Karpas-422 (cell line): ENCODE results near the gene TMEM132A. TPM values are rescaled to one million over a fixed set of nuclear protein-coding genes. Genes with fewer than 3 reads are reported as not detected.
A peak's percentile ranks its signal among the peaks of the same experiment; 100 is the strongest.
"Not testable (repeated sequence)": the region's sequence is repeated elsewhere in the genome, so short reads cannot be mapped to it uniquely, and the experiment has no call there.

Experiments
- DNase-seq: peaks from one replicate; pipeline ENCODE4 v3.0.0-alpha.2; 2015
- H2AFZ ChIP-seq: fragments of 200-600 bp; sonication (generic); 2 replicates; pipeline ENCODE4 v1.6.1; 2014; ENCODE audit warnings: antibody characterized with exemption, low read length, mixed read lengths
- H3K27ac ChIP-seq: fragments of 200-600 bp; sonication (generic); 2 replicates; pipeline ENCODE4 v1.5.1; 2014; ENCODE audit warnings: mild to moderate bottlenecking, low read length, moderate library complexity
- H3K27me3 ChIP-seq: fragments of 200-600 bp; sonication (generic); 2 replicates; pipeline ENCODE4 v1.6.1; 2014; ENCODE audit warnings: low read length, mixed read lengths
- H3K36me3 ChIP-seq: fragments of 200-600 bp; sonication (generic); 2 replicates; pipeline ENCODE4 v1.6.1; 2014; ENCODE audit warnings: low read length, mixed read lengths; ENCODE audit not compliant: insufficient read depth
- H3K4me1 ChIP-seq: fragments of 200-600 bp; sonication (generic); 2 replicates; pipeline ENCODE4 v1.6.1; 2014; ENCODE audit warnings: mild to moderate bottlenecking, low read length, mixed read lengths
- H3K4me2 ChIP-seq: fragments of 200-600 bp; sonication (generic); 2 replicates; pipeline ENCODE4 v1.6.1; 2014; ENCODE audit warnings: low read length, low read depth, mild to moderate bottlenecking; ENCODE audit not compliant: poor library complexity, severe bottlenecking
- H3K4me3 ChIP-seq: fragments of 200-600 bp; sonication (generic); 2 replicates; pipeline ENCODE4 v1.5.1; 2014; ENCODE audit warnings: mild to moderate bottlenecking, antibody characterized with exemption, low read length, mixed read lengths
- H3K79me2 ChIP-seq: fragments of 200-600 bp; sonication (generic); 2 replicates; pipeline ENCODE4 v1.6.1; 2014; ENCODE audit warnings: mild to moderate bottlenecking, low read length, mixed read lengths
- H3K9ac ChIP-seq: fragments of 200-600 bp; sonication (generic); 2 replicates; pipeline ENCODE4 v1.6.0; 2014; ENCODE audit warnings: low read length
- H3K9me2 ChIP-seq: fragments of 200-600 bp; sonication (generic), shearing (Covaris generic); replicated peaks from 2 replicates; pipeline ENCODE4 v1.6.0; 2014; ENCODE audit warnings: mild to moderate bottlenecking, low read length, moderate library complexity; ENCODE audit not compliant: insufficient read depth
- H3K9me3 ChIP-seq: fragments of 300-700, 200-600 bp; sonication (generic); 2 replicates; pipeline ENCODE4 v1.6.1; 2014; ENCODE audit warnings: low read length, mixed read lengths
- H4K20me1 ChIP-seq: fragments of 200-600 bp; sonication (generic); 2 replicates; pipeline ENCODE4 v1.6.1; 2014; ENCODE audit warnings: mild to moderate bottlenecking, antibody characterized with exemption, low read length, low read depth; ENCODE audit not compliant: insufficient read depth
- total RNA-seq: library from RNA; depleted of rRNA; stranded (reverse); fragments of >200 nt; shearing (Covaris generic); gene quantifications from 2 replicates; pipeline ENCODE4 v1.2.3, GENCODE V29; 2014; ENCODE audit warnings: low replicate concordance

The TMEM132A gene
- total RNA-seq, 1 experiment from 2014 or later: 1.6 TPM

DNA sequence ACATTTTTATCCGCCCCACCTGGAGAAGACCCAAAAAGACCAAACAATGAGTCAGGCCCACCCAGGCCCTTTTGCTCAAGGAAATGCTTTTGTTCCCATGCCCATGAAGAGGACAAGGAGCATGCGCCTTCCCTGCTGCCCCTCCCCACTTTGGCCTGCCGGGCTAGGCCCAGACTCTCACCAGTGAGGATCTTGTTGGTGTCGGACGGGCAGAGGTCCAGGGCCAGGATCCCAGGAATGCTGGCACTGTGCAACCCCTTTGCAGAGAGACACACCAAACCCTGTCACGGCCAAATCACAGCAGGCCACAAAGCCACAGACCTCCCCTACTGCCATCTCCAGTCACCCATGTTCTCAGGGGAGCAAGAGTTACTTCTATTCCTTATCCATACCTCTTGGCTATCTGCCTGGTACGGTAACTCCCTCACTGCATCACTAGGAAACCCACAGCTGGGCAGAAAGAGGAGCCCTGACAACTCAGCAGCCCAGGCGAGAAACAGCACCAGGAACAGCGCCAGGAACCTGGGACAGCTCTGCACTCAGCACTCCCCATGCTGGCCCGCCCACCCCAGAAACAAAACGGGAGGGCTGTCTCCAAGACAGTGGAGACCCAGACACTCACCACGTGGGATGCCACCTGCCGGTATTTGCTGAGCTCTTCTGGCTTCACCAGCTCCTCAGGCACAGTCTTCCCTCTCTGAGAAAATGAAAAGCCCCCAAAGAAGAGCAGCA is 23.4 kb upstream of the TMEM132A start:
- H2AFZ ChIP-seq: no peak overlapping the region
- no peaks in the 10 kb centered on the region for H3K9me2 ChIP-seq
- peaks cover 41% of the 10 kb centered on the region for H3K79me2 ChIP-seq
- H3K4me2 ChIP-seq: no peak overlapping the region
- H3K4me3 ChIP-seq: no peak overlapping the region
- peaks cover 45% of the 10 kb centered on the region for H4K20me1 ChIP-seq
- H3K4me1 ChIP-seq: peaks cover 13% of the 10 kb centered on the region
- H3K27me3 ChIP-seq: no peaks in the 10 kb centered on the region
- no peak for DNase-seq
- peaks cover 67% of the 10 kb centered on the region for H3K36me3 ChIP-seq
- H3K9ac ChIP-seq: no peak overlapping the region
- H3K27ac ChIP-seq: no peak overlapping the region
- H3K9me3 ChIP-seq: no peaks in the 10 kb centered on the region

DNA sequence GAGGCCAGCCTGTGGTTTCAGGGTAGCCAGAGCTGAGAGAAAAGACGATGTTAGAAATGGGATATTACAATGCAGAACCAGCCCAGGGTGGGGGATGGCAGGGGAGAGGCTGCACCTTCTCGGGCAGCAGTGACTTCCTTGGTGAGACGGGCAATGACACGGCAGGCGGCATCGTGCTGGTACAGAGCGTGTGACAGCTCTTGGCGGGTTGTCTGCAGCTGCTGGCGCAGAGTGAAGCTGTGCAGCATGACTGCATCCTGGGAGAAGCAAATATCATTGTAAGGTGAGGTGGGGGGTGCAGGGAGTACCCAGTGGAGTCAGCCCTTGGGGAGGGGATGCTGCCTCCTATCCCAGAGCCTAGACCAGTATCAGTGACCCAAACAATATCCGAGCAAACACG is 21.6 kb upstream of the TMEM132A start:
- no peak overlapping the region for H3K27ac ChIP-seq
- H3K27me3 ChIP-seq: no peaks in the 10 kb centered on the region
- peaks cover 41% of the 10 kb centered on the region for H4K20me1 ChIP-seq
- peaks cover 23% of the 10 kb centered on the region for H3K4me1 ChIP-seq
- H3K79me2 ChIP-seq: peaks cover 41% of the 10 kb centered on the region
- H3K36me3 ChIP-seq: peaks cover 50% of the 10 kb centered on the region
- no peak overlapping the region for H3K9ac ChIP-seq
- no peak overlapping the region for H2AFZ ChIP-seq
- DNase-seq: no peak
- H3K9me3 ChIP-seq: no peaks in the 10 kb centered on the region
- no peak overlapping the region for H3K4me3 ChIP-seq
- H3K9me2 ChIP-seq: no peaks in the 10 kb centered on the region
- H3K4me2 ChIP-seq: no peak overlapping the region

DNA sequence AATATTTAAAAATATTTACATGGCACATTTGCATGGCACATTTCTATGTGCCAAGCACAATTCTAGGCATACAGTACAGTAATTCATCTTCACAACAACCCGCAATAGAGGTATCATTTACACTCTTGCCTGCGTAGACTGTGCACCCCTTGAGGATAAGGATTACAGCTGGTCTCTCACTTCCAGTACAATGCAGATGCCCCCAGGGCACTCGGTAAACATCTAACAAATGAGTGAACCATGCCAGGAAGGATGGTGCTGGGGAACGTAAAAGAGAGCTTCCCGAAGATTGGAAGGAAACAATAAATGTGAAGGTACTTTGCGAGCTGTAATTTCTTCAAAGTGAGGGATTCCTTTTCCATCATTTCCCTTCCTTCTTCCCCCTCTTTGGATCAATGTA is 19.2 kb upstream of the TMEM132A start:
- H3K9me2 ChIP-seq: no peaks in the 10 kb centered on the region
- no peak overlapping the region for H2AFZ ChIP-seq
- H3K36me3 ChIP-seq: peaks cover 34% of the 10 kb centered on the region; the same call in 1 of the 2 replicates
- H3K4me1 ChIP-seq: peaks cover 26% of the 10 kb centered on the region
- no peaks in the 10 kb centered on the region for H3K9me3 ChIP-seq
- peak overlapping the region; percentile 93 for H3K9ac ChIP-seq
- DNase-seq: no peak
- H3K27me3 ChIP-seq: no peaks in the 10 kb centered on the region
- peaks cover 36% of the 10 kb centered on the region for H3K79me2 ChIP-seq
- H3K27ac ChIP-seq: peak overlapping the region; percentile 86; the same call in 1 of the 2 replicates
- peaks cover 29% of the 10 kb centered on the region for H4K20me1 ChIP-seq
- peak overlapping the region; percentile 83 for H3K4me3 ChIP-seq
- H3K4me2 ChIP-seq: peak overlapping the region; percentile 89

DNA sequence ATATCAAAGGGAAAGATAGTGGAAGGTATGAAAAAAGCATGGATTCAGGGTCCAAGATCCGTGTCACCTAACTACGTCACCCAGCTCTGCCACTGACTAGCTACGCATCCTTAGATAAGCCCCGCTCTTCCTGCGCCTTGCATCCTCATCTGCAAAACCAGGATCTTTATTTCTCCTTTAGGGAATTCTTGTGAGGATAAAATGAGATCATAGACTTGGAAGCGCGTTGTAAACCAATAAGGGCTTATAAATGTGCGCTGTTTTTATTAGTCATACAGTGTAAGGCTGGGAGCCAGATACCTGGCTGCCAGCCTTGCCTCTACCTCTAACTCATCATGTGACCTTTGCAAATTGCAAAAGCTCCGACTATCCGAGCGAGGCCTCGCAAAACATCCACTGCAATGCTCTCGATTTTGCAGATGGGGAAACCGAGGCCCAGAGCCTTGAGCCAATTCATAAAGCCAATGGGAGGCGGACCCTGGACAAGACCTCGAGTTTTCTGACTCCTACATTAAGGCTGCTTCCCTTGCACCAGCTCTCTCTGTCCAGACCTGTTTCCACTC is 18.6 kb upstream of the TMEM132A start:
- Histone ChIP-seq H3K79me2 (peaks cover 36% of the 10 kb centered on the region), H3K36me3 (peaks cover 34% of the 10 kb centered on the region; the same call in 1 of the 2 replicates), H3K27ac (peak overlapping the region; percentile 86), H3K4me1 (peaks cover 32% of the 10 kb centered on the region), H3K4me2 (peak overlapping the region; percentile 89), H4K20me1 (peaks cover 29% of the 10 kb centered on the region), H3K9me3 (no peaks in the 10 kb centered on the region), H3K9ac (peak overlapping the region; percentile 93), H3K9me2 (no peaks in the 10 kb centered on the region), H3K27me3 (no peaks in the 10 kb centered on the region), H3K4me3 (peak overlapping the region; percentile 83), H2AFZ (no peak overlapping the region)
- no peak for DNase-seq

DNA sequence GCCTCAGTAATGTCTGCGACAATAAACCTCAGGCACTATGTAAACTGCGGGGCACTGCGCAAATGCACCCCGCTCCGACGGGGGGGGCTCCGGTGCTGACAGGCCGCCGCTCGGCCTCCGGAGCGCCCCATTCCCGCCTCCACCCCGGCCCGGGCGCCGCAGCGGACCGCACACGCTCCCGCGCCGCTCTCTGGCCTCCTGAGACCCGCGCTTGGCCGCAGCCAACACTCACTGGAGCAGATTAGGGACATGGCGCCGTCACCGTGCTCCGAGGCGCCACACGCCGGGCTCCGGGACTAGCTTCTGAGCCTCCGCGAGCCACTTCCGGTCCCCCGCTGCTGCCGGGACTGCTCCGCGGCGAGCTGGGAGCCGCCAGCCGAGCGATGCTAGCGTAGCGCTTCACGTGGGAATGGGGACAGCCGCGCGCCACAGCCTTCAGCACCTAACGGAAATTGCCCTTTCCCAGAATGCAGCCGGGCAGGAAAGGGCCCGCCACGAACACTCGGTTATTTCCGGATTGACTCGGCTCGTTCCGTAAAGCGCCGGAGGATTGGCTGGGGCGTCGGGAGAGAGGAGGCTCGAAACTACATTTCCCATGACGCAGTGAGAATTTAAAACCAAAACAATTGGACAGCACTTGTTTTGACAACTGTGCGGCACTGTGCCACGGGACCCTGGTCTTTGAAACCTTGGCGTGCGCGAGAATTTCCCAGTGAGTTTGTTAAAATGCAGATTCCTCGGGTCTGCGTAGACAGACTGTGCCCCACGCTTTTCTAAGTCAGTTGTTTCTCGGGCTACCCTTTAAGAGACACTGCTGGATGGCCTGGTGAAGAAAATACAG is 17.9 kb upstream of the TMEM132A start, which contains the start of gene PRPF19:
Gene PRPF19 (minus strand): TSS at position 454 of the 841 bp plus-strand sequence. CDS start 203 bp downstream, at position 251.
- H3K36me3 ChIP-seq: peaks cover 32% of the 10 kb centered on the region; the same call in 1 of the 2 replicates

DNA sequence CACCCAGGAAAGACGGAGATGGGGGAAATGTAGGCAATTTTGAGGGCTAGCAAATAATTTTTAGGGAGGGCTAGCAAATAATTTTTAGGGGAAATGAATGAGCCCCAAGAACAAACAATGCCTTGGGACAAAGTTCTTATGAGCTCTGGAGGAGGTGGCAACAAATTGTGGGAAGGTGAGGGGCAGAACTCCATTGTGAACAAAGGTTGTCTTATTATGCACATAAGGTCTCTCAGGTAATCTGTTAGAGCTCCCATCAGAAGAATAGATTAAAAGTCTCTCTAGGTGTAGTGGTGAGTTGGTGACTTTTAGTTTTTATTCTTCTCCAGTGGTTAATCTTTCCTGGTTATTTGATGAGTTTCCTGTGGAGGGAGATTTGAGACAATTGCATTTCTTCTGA is 15.5 kb upstream of the TMEM132A start:
- no peak overlapping the region for H2AFZ ChIP-seq
- no peak for DNase-seq
- H3K9me2 ChIP-seq: no peaks in the 10 kb centered on the region
- H3K27me3 ChIP-seq: no peaks in the 10 kb centered on the region
- H3K9me3 ChIP-seq: no peaks in the 10 kb centered on the region
- peaks cover 12% of the 10 kb centered on the region; the same call in 1 of the 2 replicates for H3K36me3 ChIP-seq
- peaks cover 44% of the 10 kb centered on the region for H3K4me1 ChIP-seq
- H3K27ac ChIP-seq: no peak overlapping the region
- H3K9ac ChIP-seq: no peak overlapping the region
- H4K20me1 ChIP-seq: peaks cover 15% of the 10 kb centered on the region
- H3K79me2 ChIP-seq: peaks cover 25% of the 10 kb centered on the region
- H3K4me2 ChIP-seq: no peak overlapping the region
- no peak overlapping the region for H3K4me3 ChIP-seq

More for the DNA sequence above, 17.9 kb upstream of the TMEM132A start, which contains the start of gene PRPF19:
- peak; percentile 99 for DNase-seq
- Histone ChIP-seq H3K4me2 (peak within 1 kb of the TSS; percentile 89), H3K4me3 (peak within 1 kb of the TSS; percentile 83), H3K4me1 (peaks cover 35% of the 10 kb centered on the region), H3K27ac (peak within 1 kb of the TSS; percentile 86), H3K9me3 (no peaks in the 10 kb centered on the region), H3K9ac (peak within 1 kb of the TSS; percentile 93), H3K27me3 (no peaks in the 10 kb centered on the region), H3K9me2 (no peaks in the 10 kb centered on the region), H3K79me2 (peaks cover 36% of the 10 kb centered on the region), H4K20me1 (peaks cover 29% of the 10 kb centered on the region), H2AFZ (peak within 1 kb of the TSS; percentile 95)

DNA sequence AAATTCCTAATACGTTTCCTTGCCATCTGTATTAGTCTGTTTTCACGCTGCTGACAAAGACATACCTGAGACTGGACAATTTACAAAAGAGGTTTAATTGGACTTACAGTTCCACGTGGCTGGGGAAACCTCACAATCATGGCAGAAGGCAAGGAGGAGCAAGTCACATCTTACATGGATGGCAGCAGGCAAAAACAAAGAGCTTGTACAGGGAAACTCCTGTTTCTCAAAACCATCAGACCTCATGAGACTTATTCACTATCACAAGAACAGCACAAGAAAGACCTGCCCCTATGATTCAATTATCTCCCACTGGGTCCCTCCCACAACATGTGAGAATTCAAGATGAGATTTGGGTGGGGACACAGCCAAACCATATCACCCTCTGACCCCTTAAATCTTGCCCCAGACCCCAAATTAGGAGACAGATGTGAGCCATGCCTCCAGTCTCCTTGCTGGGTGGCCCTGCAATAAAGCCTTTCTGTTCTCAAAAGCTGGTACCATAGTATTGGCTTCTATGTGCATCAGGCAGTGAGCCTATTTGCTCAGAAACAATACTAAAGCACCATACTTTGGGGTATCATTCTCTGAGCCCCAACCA is 14.5 kb upstream of the TMEM132A start:
- not testable (repeated sequence) for H3K27me3 ChIP-seq, H2AFZ ChIP-seq, H4K20me1 ChIP-seq, H3K4me3 ChIP-seq, H3K9me2 ChIP-seq, DNase-seq, H3K27ac ChIP-seq, H3K4me2 ChIP-seq, H3K9me3 ChIP-seq, H3K36me3 ChIP-seq, H3K9ac ChIP-seq
- Histone ChIP-seq H3K79me2 (peaks cover 22% of the 10 kb centered on the region), H3K4me1 (peaks cover 44% of the 10 kb centered on the region)
